Frontal cortex (tissue), 4 donors: ENCODE measurements around the gene PNLIPRP2. TPM values are rescaled to one million over a fixed set of nuclear protein-coding genes. Genes with fewer than 3 reads are reported as not detected.

Experiments
- DNase-seq, 2 donors: peaks; one replicate each; pipeline ENCODE4 v3.0.0; 2012; ENCODE audit warnings: low spot score in 2 of 2
- FAIRE-seq: peaks from 2 replicates; lab custom pipeline; 2012; peaks lifted over from hg19 to GRCh38; lab: Jason Lieb, UNC
- total RNA-seq: library from RNA; depleted of rRNA; stranded (reverse); fragments of >200 nt; gene quantifications from one replicate; pipeline ENCODE4 v1.2.3, GENCODE V29; 2014
- donor health status: control.
- donor health status: control.
- donor health status: control.

Gene PNLIPRP2
- total RNA-seq, 1 donor from 2014 or later: not detected

- FAIRE-seq (no peak), DNase-seq (no peak)
These were observed 17.1 kb downstream of the PNLIPRP2 start for GRCh38 chr10:116637830-116638229.

GRCh38 chr10:116646502-116646901 lies 25.7 kb downstream of the PNLIPRP2 start:
- FAIRE-seq (no peak), DNase-seq (no peak)

GRCh38 chr10:116648903-116649302 lies 28.1 kb downstream of the PNLIPRP2 start:
- no peak for DNase-seq
- no peak for FAIRE-seq

- DNase-seq (no peak), FAIRE-seq (no peak)
These were observed 33.1 kb downstream of the PNLIPRP2 start for GRCh38 chr10:116653885-116654284.

- DNase-seq (no peak), FAIRE-seq (no peak)
These were observed 34.1 kb downstream of the PNLIPRP2 start for GRCh38 chr10:116654816-116655215.

- DNase-seq: no peak
- no peak for FAIRE-seq
These were observed 34.8 kb downstream of the PNLIPRP2 start for GRCh38 chr10:116655568-116655967.

GRCh38 chr10:116656044-116656443 lies 35.3 kb downstream of the PNLIPRP2 start:
- DNase-seq: no peak
- FAIRE-seq: no peak

- FAIRE-seq: no peak
These were observed 37.3 kb downstream of the PNLIPRP2 start for GRCh38 chr10:116657863-116658551.

GRCh38 chr10:116659049-116659670 lies 38.4 kb downstream of the PNLIPRP2 start:
- FAIRE-seq: no peak
- DNase-seq: no peak

More at GRCh38 chr10:116657863-116658551, 37.3 kb downstream of the PNLIPRP2 start:
- no peak for DNase-seq

- no peak for DNase-seq
These were observed 40.1 kb downstream of the PNLIPRP2 start for GRCh38 chr10:116660860-116661259.

GRCh38 chr10:116663342-116663741 lies 42.6 kb downstream of the PNLIPRP2 start:
- no peak for FAIRE-seq
- no peak for DNase-seq

More at GRCh38 chr10:116660860-116661259, 40.1 kb downstream of the PNLIPRP2 start:
- FAIRE-seq: no peak

GRCh38 chr10:116664631-116665030 lies 43.9 kb downstream of the PNLIPRP2 start:
- FAIRE-seq: no peak

GRCh38 chr10:116665541-116666125 lies 44.9 kb downstream of the PNLIPRP2 start:
- no peak for DNase-seq
- no peak for FAIRE-seq

More at GRCh38 chr10:116664631-116665030, 43.9 kb downstream of the PNLIPRP2 start:
- DNase-seq: no peak

- DNase-seq (no peak), FAIRE-seq (no peak)
These were observed 46.7 kb downstream of the PNLIPRP2 start for GRCh38 chr10:116667484-116667883.

GRCh38 chr10:116668018-116668417 lies 47.3 kb downstream of the PNLIPRP2 start:
- no peak for DNase-seq
- FAIRE-seq: no peak

- DNase-seq (no peak), FAIRE-seq (no peak)
These were observed 47.7 kb downstream of the PNLIPRP2 start for GRCh38 chr10:116668446-116668845.

GRCh38 chr10:116669080-116669479 lies 48.3 kb downstream of the PNLIPRP2 start:
- DNase-seq (no peak), FAIRE-seq (no peak)

- FAIRE-seq: no peak
- peak in 1 of 2 donors; percentile 63 for DNase-seq
These were observed 49.3 kb downstream of the PNLIPRP2 start for GRCh38 chr10:116669832-116670644.

GRCh38 chr10:116670706-116671105 lies 50.0 kb downstream of the PNLIPRP2 start:
- DNase-seq (no peak), FAIRE-seq (no peak)

GRCh38 chr10:116671274-116671926 lies 50.6 kb downstream of the PNLIPRP2 start:
- FAIRE-seq (no peak), DNase-seq (no peak)
